ENCODE measurements around the gene MOB3B. TPM values are rescaled to one million over a fixed set of nuclear protein-coding genes. Genes with fewer than 3 reads are reported as not detected.
"Not testable (repeated sequence)": the region's sequence is repeated elsewhere in the genome, so short reads cannot be mapped to it uniquely, and the experiment has no call there.

MOB3B gene
- total RNA-seq, 1 donor, result under 0.01 TPM

GRCh38 chr9:27504259-27504658 is 25.4 kb downstream of the MOB3B start:
- H3K4me1 ChIP-seq (ENCODE audit: insufficient read depth, low read length), result no peaks in the 10 kb centered on the region
- H3K9me3 ChIP-seq (ENCODE audit: low read depth, low read length), result no peaks in the 10 kb centered on the region
- no peaks in the 10 kb centered on the region for H3K36me3 ChIP-seq (ENCODE audit: insufficient read depth, low read length)
- H4K20me1 ChIP-seq (ENCODE audit: insufficient read depth, low read length), result no peaks in the 10 kb centered on the region
- no peaks in the 10 kb centered on the region for H3K79me2 ChIP-seq (ENCODE audit: insufficient read depth, low read length)
- no peak overlapping the region for H3K4me3 ChIP-seq (ENCODE audit: insufficient read depth, low read length)
- H3K27ac ChIP-seq (ENCODE audit: low read depth, low read length), result no peak overlapping the region
- no peak overlapping the region for H3K4me2 ChIP-seq (ENCODE audit: insufficient read depth, low read length)
- no peak for DNase-seq (ENCODE audit: insufficient read length, low spot score, missing footprints)
- no peak for TF ChIP-seq CTCF (IDR thresholded peaks at IDR 0.05; ENCODE audit: extremely low read depth, low read depth, low read length)
- no peak overlapping the region for H2AFZ ChIP-seq (ENCODE audit: low read length)
- no peaks in the 10 kb centered on the region for H3K27me3 ChIP-seq (ENCODE audit: insufficient read depth, low read length)

GRCh38 chr9:27503623-27504022 is 26.0 kb downstream of the MOB3B start:
- Histone ChIP-seq H3K79me2 (ENCODE audit: insufficient read depth, low read length) (no peaks in the 10 kb centered on the region), H3K4me3 (ENCODE audit: insufficient read depth, low read length) (no peak overlapping the region), H3K27ac (ENCODE audit: low read depth, low read length) (no peak overlapping the region), H3K4me1 (ENCODE audit: insufficient read depth, low read length) (no peaks in the 10 kb centered on the region), H3K9me3 (ENCODE audit: low read depth, low read length) (no peaks in the 10 kb centered on the region), H4K20me1 (ENCODE audit: insufficient read depth, low read length) (no peaks in the 10 kb centered on the region), H3K36me3 (ENCODE audit: insufficient read depth, low read length) (no peaks in the 10 kb centered on the region), H3K4me2 (ENCODE audit: insufficient read depth, low read length) (no peak overlapping the region), H3K27me3 (ENCODE audit: insufficient read depth, low read length) (no peaks in the 10 kb centered on the region), H2AFZ (ENCODE audit: low read length) (no peak overlapping the region)
- no peak for TF ChIP-seq CTCF (IDR thresholded peaks at IDR 0.05; ENCODE audit: extremely low read depth, low read depth, low read length)
- DNase-seq (ENCODE audit: insufficient read length, low spot score, missing footprints), result no peak

- H3K27ac ChIP-seq (ENCODE audit: low read depth, low read length); H3K4me3 ChIP-seq (ENCODE audit: insufficient read depth, low read length); H2AFZ ChIP-seq (ENCODE audit: low read length); H3K79me2 ChIP-seq (ENCODE audit: insufficient read depth, low read length); H3K4me2 ChIP-seq (ENCODE audit: insufficient read depth, low read length); H3K9me3 ChIP-seq (ENCODE audit: low read depth, low read length); DNase-seq (ENCODE audit: insufficient read length, low spot score, missing footprints); H3K4me1 ChIP-seq (ENCODE audit: insufficient read depth, low read length); H3K36me3 ChIP-seq (ENCODE audit: insufficient read depth, low read length); H4K20me1 ChIP-seq (ENCODE audit: insufficient read depth, low read length); H3K27me3 ChIP-seq (ENCODE audit: insufficient read depth, low read length): not testable (repeated sequence)
Measured at GRCh38 chr9:27500902-27501301, 28.7 kb downstream of the MOB3B start.

GRCh38 chr9:27499451-27499850 is 30.2 kb downstream of the MOB3B start:
- Histone ChIP-seq H3K9me3 (ENCODE audit: low read depth, low read length) (no peaks in the 10 kb centered on the region), H3K4me2 (ENCODE audit: insufficient read depth, low read length) (no peak overlapping the region), H2AFZ (ENCODE audit: low read length) (no peak overlapping the region), H3K4me1 (ENCODE audit: insufficient read depth, low read length) (no peaks in the 10 kb centered on the region), H3K4me3 (ENCODE audit: insufficient read depth, low read length) (no peak overlapping the region), H3K36me3 (ENCODE audit: insufficient read depth, low read length) (no peaks in the 10 kb centered on the region), H3K79me2 (ENCODE audit: insufficient read depth, low read length) (no peaks in the 10 kb centered on the region), H4K20me1 (ENCODE audit: insufficient read depth, low read length) (no peaks in the 10 kb centered on the region), H3K27me3 (ENCODE audit: insufficient read depth, low read length) (no peaks in the 10 kb centered on the region), H3K27ac (ENCODE audit: low read depth, low read length) (no peak overlapping the region)
- no peak for TF ChIP-seq CTCF (IDR thresholded peaks at IDR 0.05; ENCODE audit: extremely low read depth, low read depth, low read length)
- DNase-seq (ENCODE audit: insufficient read length, low spot score, missing footprints), result no peak

Data from osteoblast (primary cell).